Dermis lymphatic vessel endothelial cell (primary cell): ENCODE measurements around the gene LRRC39. TPM values are rescaled to one million over a fixed set of nuclear protein-coding genes. Genes with fewer than 3 reads are reported as not detected.

Source experiments
- total RNA-seq: library from RNA; depleted of rRNA; stranded (reverse); fragments of >200 nt; gene quantifications from 2 replicates; pipeline ENCODE4 v1.2.1, GENCODE V29; 2014

Gene LRRC39
- total RNA-seq: 0.34 and 0.43 TPM in 2 replicates

DNA sequence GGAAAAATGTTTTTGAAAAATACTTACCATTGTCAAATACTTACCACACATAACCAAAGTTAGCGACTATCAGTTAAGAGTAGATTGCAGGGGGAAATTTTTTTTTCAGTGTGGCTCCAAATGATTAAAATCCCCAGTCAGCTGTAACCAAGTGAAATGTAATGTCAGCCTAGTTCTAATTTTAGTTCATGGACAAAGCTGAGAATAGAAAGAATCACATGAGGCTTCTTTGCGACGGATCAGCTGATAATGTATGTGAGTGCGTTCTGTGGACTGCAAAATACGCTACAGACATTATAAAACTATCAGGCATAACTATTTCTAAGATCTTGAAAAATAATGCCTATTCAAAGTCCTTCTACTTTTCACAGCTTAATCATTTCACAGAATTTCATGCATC is at the start of gene LRRC39:
Gene LRRC39 (minus strand): TSS at position 166 of the 400 bp plus-strand sequence. CDS start 9,740 bp downstream, outside the sequence.

DNA sequence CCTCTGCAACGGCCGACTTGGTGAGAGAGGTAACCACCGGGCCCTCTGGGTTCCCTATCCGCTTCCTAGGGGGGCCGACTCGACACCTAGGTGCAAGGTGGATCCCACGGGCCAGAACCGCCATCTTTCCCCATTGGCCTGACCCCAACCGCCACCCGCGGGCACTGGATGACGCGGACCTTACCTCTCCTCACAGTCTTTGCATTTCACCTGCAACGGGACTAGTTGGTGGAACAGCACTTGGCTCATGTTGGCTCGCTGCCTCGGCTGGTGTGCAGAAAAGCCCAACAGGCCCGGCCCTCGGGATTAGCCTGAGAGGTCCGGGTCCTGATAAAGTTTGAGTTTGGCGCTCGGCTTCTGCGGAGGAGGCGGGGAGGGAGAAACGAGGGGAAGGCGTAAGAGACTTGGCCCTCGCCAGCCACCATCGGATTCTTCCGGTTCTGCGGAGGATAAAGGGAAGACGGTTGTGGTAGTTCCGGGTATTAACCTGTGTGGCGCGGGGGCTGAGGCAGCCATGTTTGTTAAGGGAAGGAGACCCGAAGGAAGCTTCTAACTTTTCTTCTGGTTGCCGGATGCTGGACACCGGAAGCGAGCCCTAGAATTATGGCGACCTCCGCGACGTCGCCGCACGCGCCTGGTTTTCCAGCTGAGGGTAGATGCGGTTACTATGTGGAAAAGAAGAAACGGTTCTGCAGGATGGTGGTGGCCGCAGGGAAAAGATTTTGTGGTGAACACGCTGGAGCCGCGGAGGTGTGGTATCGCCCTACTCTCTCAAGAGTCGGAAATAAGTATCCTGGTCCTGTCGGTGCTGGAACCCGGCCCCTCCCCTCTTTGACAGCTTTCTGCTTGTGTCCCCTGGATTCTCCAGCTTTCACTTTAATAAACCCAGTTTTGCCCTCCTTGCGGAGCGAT is 45.2 kb downstream of the LRRC39 start, which contains the start of the genes SASS6 and TRMT13:
Gene SASS6 (minus strand): TSS at position 365 of the 912 bp plus-strand sequence. CDS start 116 bp downstream, at position 249.
Gene TRMT13 (plus strand): TSS at position 598 of the 912 bp plus-strand sequence. CDS start 6 bp downstream, at position 604.

Other genes starting within 250 kb of the LRRC39 start
- 19.7 and 20.6 TPM in 2 replicates for gene SLC35A3, start 208.3 kb downstream of the LRRC39 start, total RNA-seq
- gene SASS6, start 45.3 kb downstream of the LRRC39 start, total RNA-seq: 0.98 and 1.0 TPM in 2 replicates
- gene TRMT13, start 45.1 kb downstream of the LRRC39 start, total RNA-seq: 7.4 and 12.1 TPM in 2 replicates
- gene DBT, start 71.6 kb upstream of the LRRC39 start, total RNA-seq: 5.7 and 5.9 TPM in 2 replicates
- gene RTCA, start 88.0 kb upstream of the LRRC39 start, total RNA-seq: 37.4 and 39.3 TPM in 2 replicates
- gene CDC14A, start 174.2 kb upstream of the LRRC39 start, total RNA-seq: 7.6 and 9.0 TPM in 2 replicates